ENCODE data around the gene ANKRD11.

The ANKRD11 gene

DNA sequence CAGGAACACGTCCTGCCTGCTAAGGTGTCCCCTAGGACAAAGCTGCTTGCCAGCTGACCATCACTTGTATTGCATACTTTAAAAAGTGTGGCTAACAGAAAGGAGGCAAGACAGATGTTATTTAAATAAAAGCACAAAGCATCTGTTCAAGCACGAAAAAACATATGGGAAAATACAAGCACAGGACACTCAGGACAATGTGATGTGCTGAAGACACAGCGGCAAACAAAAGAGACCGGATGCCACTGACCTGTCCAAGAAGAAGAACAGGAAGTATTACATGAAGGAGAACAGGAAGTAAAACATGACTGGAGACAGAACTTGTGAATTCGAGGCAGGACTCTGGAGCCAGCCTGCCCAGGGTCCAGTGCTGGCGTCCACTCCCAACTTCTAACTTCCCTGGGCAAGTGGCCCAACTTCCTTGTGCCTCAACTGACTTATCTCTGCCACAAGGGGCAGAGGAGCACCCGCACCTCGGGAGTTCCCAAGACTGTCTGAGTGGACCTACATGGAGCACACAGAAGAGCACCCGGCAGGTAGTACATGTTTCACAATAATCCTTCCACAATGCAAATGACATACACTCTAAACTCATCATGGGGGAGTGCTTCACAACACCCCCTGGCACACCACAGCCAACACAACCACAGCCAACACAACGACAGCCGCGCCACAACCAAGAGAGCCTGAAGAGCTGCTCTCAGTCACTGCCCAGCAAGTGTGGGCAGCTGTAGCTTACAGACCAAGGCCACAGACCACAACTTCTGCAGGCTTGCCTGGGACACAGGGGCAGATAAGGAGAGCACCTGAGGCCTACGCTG is 36.6 kb downstream of the ANKRD11 start:
- TF ChIP-seq, protein P1, sequence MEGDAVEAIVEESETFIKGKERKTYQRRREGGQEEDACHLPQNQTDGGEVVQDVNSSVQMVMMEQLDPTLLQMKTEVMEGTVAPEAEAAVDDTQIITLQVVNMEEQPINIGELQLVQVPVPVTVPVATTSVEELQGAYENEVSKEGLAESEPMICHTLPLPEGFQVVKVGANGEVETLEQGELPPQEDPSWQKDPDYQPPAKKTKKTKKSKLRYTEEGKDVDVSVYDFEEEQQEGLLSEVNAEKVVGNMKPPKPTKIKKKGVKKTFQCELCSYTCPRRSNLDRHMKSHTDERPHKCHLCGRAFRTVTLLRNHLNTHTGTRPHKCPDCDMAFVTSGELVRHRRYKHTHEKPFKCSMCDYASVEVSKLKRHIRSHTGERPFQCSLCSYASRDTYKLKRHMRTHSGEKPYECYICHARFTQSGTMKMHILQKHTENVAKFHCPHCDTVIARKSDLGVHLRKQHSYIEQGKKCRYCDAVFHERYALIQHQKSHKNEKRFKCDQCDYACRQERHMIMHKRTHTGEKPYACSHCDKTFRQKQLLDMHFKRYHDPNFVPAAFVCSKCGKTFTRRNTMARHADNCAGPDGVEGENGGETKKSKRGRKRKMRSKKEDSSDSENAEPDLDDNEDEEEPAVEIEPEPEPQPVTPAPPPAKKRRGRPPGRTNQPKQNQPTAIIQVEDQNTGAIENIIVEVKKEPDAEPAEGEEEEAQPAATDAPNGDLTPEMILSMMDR (IDR thresholded peaks at IDR 0.05; ENCODE audit: control insufficient read depth, extremely low read depth, insufficient read depth), result peak; percentile 24; the same call in 1 of the 2 replicates
- DNase-seq (ENCODE audit: low read depth), result peak; percentile 69
- H3K4me3 ChIP-seq (ENCODE audit: low read depth, low read length), result peak overlapping the region; percentile 48

- TF ChIP-seq, protein P1 (IDR thresholded peaks at IDR 0.05; ENCODE audit: control insufficient read depth, extremely low read depth, insufficient read depth), result no peak
- H3K4me3 ChIP-seq (ENCODE audit: low read depth, low read length), result peak overlapping the region; percentile 48
- DNase-seq (ENCODE audit: low read depth), result no peak
These were observed 37.4 kb downstream of the ANKRD11 start for GRCh38 chr16:89452925-89453324.

DNA sequence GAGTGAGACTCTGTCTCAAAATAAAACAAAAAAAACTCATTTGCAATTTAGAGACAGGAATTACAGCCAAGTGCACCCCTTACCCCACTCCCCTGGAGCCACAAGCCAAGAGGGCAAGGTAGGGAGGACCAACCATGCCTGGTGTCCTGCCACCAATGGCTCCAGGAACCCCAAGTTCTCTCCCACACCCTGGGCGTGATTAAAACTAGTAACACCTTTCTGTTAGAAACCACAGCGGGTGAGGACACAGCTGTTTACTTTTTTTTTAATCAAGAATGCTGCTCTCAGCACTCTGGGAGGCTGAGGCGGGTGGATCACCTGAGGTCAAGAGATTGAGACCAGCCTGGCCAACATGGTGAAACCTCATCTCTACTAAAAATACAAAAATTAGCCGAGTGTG is 38.1 kb downstream of the ANKRD11 start:
- no peak overlapping the region for H3K4me3 ChIP-seq (ENCODE audit: low read depth, low read length)
- no peak for DNase-seq (ENCODE audit: low read depth)
- TF ChIP-seq, protein P1 (IDR thresholded peaks at IDR 0.05; ENCODE audit: control insufficient read depth, extremely low read depth, insufficient read depth), result no peak

DNA sequence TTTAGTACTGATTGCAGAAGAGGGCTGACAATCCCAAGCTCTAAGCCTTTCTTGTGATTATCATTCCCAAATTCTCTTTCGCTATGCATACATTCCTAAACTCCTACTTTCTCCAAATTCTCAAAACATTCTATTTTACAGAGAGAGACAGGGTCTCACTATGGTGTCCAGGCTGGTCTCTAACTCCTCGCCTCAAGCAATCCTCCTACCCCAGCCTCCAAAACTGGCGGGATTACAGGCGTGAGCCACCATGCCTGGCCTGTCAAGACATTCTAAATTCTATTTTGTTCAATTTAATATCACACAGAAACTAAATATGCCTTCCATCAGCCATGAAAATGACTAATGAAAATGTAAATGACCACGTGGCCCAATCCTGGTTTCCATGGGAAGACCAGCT is 39.8 kb downstream of the ANKRD11 start:
- no peak overlapping the region for H3K4me3 ChIP-seq (ENCODE audit: low read depth, low read length)
- DNase-seq (ENCODE audit: low read depth), result no peak
- TF ChIP-seq, protein P1 (IDR thresholded peaks at IDR 0.05; ENCODE audit: control insufficient read depth, extremely low read depth, insufficient read depth), result no peak

GRCh38 chr16:89449726-89450335 is 40.5 kb downstream of the ANKRD11 start:
- no peak overlapping the region for H3K4me3 ChIP-seq (ENCODE audit: low read depth, low read length)
- DNase-seq (ENCODE audit: low read depth), result no peak
- TF ChIP-seq, protein P1 (IDR thresholded peaks at IDR 0.05; ENCODE audit: control insufficient read depth, extremely low read depth, insufficient read depth), result no peak

GRCh38 chr16:89448656-89449055 is 41.7 kb downstream of the ANKRD11 start:
- no peak for DNase-seq (ENCODE audit: low read depth)
- H3K4me3 ChIP-seq (ENCODE audit: low read depth, low read length), result no peak overlapping the region
- TF ChIP-seq, protein P1 (IDR thresholded peaks at IDR 0.05; ENCODE audit: control insufficient read depth, extremely low read depth, insufficient read depth), result no peak

Measured in LNCaP clone FGC (cell line).